ENCODE measurements around the gene PTF1A. TPM values are rescaled to one million over a fixed set of nuclear protein-coding genes. Genes with fewer than 3 reads are reported as not detected.

Gene PTF1A
- total RNA-seq (2022), result not detected in 2 replicates
- not detected for Bru-seq, nascent RNA
- not detected for BruChase-seq, experiment 1, labeled RNA remaining after a 2-hour chase
- BruChase-seq, experiment 2, labeled RNA remaining after a 6-hour chase, result not detected
- long read RNA-seq, result 0 reads

GRCh38 chr10:23191764-23192711 lies at the start of gene PTF1A:
PTF1A (plus strand) TSS chr10:23192312; CDS start chr10:23192531, 219 bp downstream.
- TF ChIP-seq CTCF (IDR thresholded peaks at IDR 0.05; ENCODE audit: insufficient read depth in 1 of 2, low read depth in 1 of 2, low read length in 1 of 2, severe bottlenecking in 1 of 2, unreplicated experiment in 1 of 2), result no peak
- no peak within 1 kb of the TSS for H3K27ac Mint-ChIP-seq (ENCODE audit: unreplicated experiment)
- no peaks in the 10 kb centered on the region for H3K4me1 Mint-ChIP-seq (ENCODE audit: low read depth, unreplicated experiment)
- no TSS peak for BruUV-seq (replicated peaks)
- no peaks in the 10 kb centered on the region for H3K36me3 Mint-ChIP-seq (ENCODE audit: insufficient read depth, unreplicated experiment)
- CTCF ChIA-PET, result no interaction called here
- Histone ChIP-seq H3K4me1 (peaks cover 1% of the 10 kb centered on the region), H3K36me3 (ENCODE audit: control insufficient read depth, insufficient read depth, low read length) (no peaks in the 10 kb centered on the region), H3K9me3 (peaks cover 7% of the 10 kb centered on the region; the same call in 1 of the 2 replicates), H3K4me3 (ENCODE audit: low read depth, low read length) (no peak within 1 kb of the TSS), H3K27me3 (replicated peaks; ENCODE audit: control insufficient read depth, insufficient read depth, low read length) (no peaks in the 10 kb centered on the region)
- peaks cover 4% of the 10 kb centered on the region for H3K27me3 Mint-ChIP-seq (ENCODE audit: insufficient read depth, unreplicated experiment)
- H3K9me3 Mint-ChIP-seq (ENCODE audit: unreplicated experiment), result no peaks in the 10 kb centered on the region
- POLR2A ChIA-PET, result no interaction called here
- H3K4me3 Mint-ChIP-seq (ENCODE audit: unreplicated experiment), result no peak within 1 kb of the TSS
- no peak for DNase-seq
- intact Hi-C loops (cut with micrococcal nuclease; ENCODE audit: unreplicated experiment), result no loop called here

GRCh38 chr10:23146258-23146657 lies 45.9 kb upstream of the PTF1A start:
- no peak for DNase-seq
- ChIA-PET CTCF (no interaction called here), POLR2A (no interaction called here)
- BruUV-seq (replicated peaks), result no TSS peak
- H3K27me3 ChIP-seq (replicated peaks; ENCODE audit: control insufficient read depth, insufficient read depth, low read length), result 0 out of 2 replicates have a peak, but pooled peaks cover 3% of the 10 kb centered on the region
- no peaks in the 10 kb centered on the region for H3K36me3 ChIP-seq (ENCODE audit: control insufficient read depth, insufficient read depth, low read length)
- intact Hi-C loops (cut with micrococcal nuclease; ENCODE audit: unreplicated experiment), result no loop called here
- H3K27me3 Mint-ChIP-seq (ENCODE audit: insufficient read depth, unreplicated experiment), result peaks cover 2% of the 10 kb centered on the region
- no peaks in the 10 kb centered on the region for H3K9me3 ChIP-seq
- H3K27ac Mint-ChIP-seq (ENCODE audit: unreplicated experiment), result no peak overlapping the region
- no peaks in the 10 kb centered on the region for H3K9me3 Mint-ChIP-seq (ENCODE audit: unreplicated experiment)
- H3K4me1 ChIP-seq, result no peaks in the 10 kb centered on the region
- H3K36me3 Mint-ChIP-seq (ENCODE audit: insufficient read depth, unreplicated experiment), result no peaks in the 10 kb centered on the region
- no peak overlapping the region for H3K4me3 Mint-ChIP-seq (ENCODE audit: unreplicated experiment)
- no peaks in the 10 kb centered on the region for H3K4me1 Mint-ChIP-seq (ENCODE audit: low read depth, unreplicated experiment)
- no peak for TF ChIP-seq CTCF (IDR thresholded peaks at IDR 0.05; ENCODE audit: insufficient read depth in 1 of 2, low read depth in 1 of 2, low read length in 1 of 2, severe bottlenecking in 1 of 2, unreplicated experiment in 1 of 2)
- H3K4me3 ChIP-seq (ENCODE audit: low read depth, low read length), result no peak overlapping the region

- Histone ChIP-seq H3K36me3 (ENCODE audit: control insufficient read depth, insufficient read depth, low read length) (no peaks in the 10 kb centered on the region), H3K9me3 (no peaks in the 10 kb centered on the region), H3K4me1 (no peaks in the 10 kb centered on the region), H3K27me3 (replicated peaks; ENCODE audit: control insufficient read depth, insufficient read depth, low read length) (0 out of 2 replicates have a peak, but pooled peaks cover 3% of the 10 kb centered on the region), H3K4me3 (ENCODE audit: low read depth, low read length) (no peak overlapping the region)
- POLR2A ChIA-PET, result no interaction called here
- H3K27me3 Mint-ChIP-seq (ENCODE audit: insufficient read depth, unreplicated experiment), result peaks cover 2% of the 10 kb centered on the region
- no peak overlapping the region for H3K27ac Mint-ChIP-seq (ENCODE audit: unreplicated experiment)
- TF ChIP-seq CTCF (IDR thresholded peaks at IDR 0.05; ENCODE audit: insufficient read depth in 1 of 2, low read depth in 1 of 2, low read length in 1 of 2, severe bottlenecking in 1 of 2, unreplicated experiment in 1 of 2), result no peak
- BruUV-seq (replicated peaks), result no TSS peak
- no peak overlapping the region for H3K4me3 Mint-ChIP-seq (ENCODE audit: unreplicated experiment)
- no peak for DNase-seq
- H3K36me3 Mint-ChIP-seq (ENCODE audit: insufficient read depth, unreplicated experiment), result no peaks in the 10 kb centered on the region
- CTCF ChIA-PET, result no interaction called here
- intact Hi-C loops (cut with micrococcal nuclease; ENCODE audit: unreplicated experiment), result no loop called here
- H3K4me1 Mint-ChIP-seq (ENCODE audit: low read depth, unreplicated experiment), result no peaks in the 10 kb centered on the region
- H3K9me3 Mint-ChIP-seq (ENCODE audit: unreplicated experiment), result no peaks in the 10 kb centered on the region
These were observed 45.1 kb upstream of the PTF1A start for GRCh38 chr10:23147035-23147434.

All from Caco-2 (cell line).